ENCODE measurements around the gene SHB.

SHB gene

GRCh38 chr9:38053697-38054461 is 15.1 kb downstream of the SHB start:
- no peak for TF ChIP-seq REST (IDR thresholded peaks at IDR 0.05; ENCODE audit: insufficient read depth in 1 of 2, low read depth in 2 of 2, low read length in 2 of 2)
- no peak for TF ChIP-seq POLR2AphosphoS5 (IDR thresholded peaks at IDR 0.05; ENCODE audit: low read depth, low read length)
- no peak for TF ChIP-seq SIN3A (IDR thresholded peaks at IDR 0.05; ENCODE audit: borderline replicate concordance, insufficient read depth, low read length)
- TF ChIP-seq TAF1 (IDR thresholded peaks at IDR 0.05; ENCODE audit: borderline replicate concordance, insufficient read depth, low read length), result no peak
- no peak for TF ChIP-seq FOXP2 (optimal IDR thresholded peaks at IDR 0.05; ENCODE audit: borderline replicate concordance, extremely low read depth, extremely low read length, insufficient read depth)

GRCh38 chr9:38051780-38052546 is 17.1 kb downstream of the SHB start:
- TF ChIP-seq SIN3A (IDR thresholded peaks at IDR 0.05; ENCODE audit: borderline replicate concordance, insufficient read depth, low read length) (no peak), TAF1 (IDR thresholded peaks at IDR 0.05; ENCODE audit: borderline replicate concordance, insufficient read depth, low read length) (no peak), POLR2AphosphoS5 (IDR thresholded peaks at IDR 0.05; ENCODE audit: low read depth, low read length) (no peak), FOXP2 (optimal IDR thresholded peaks at IDR 0.05; ENCODE audit: borderline replicate concordance, extremely low read depth, extremely low read length, insufficient read depth) (no peak), REST (IDR thresholded peaks at IDR 0.05; ENCODE audit: insufficient read depth in 1 of 2, low read depth in 2 of 2, low read length in 2 of 2) (no peak)

GRCh38 chr9:38048316-38048969 is 20.6 kb downstream of the SHB start:
- TF ChIP-seq FOXP2 (optimal IDR thresholded peaks at IDR 0.05; ENCODE audit: borderline replicate concordance, extremely low read depth, extremely low read length, insufficient read depth), result no peak
- TF ChIP-seq SIN3A (IDR thresholded peaks at IDR 0.05; ENCODE audit: borderline replicate concordance, insufficient read depth, low read length), result no peak
- no peak for TF ChIP-seq POLR2AphosphoS5 (IDR thresholded peaks at IDR 0.05; ENCODE audit: low read depth, low read length)
- no peak for TF ChIP-seq REST (IDR thresholded peaks at IDR 0.05; ENCODE audit: insufficient read depth in 1 of 2, low read depth in 2 of 2, low read length in 2 of 2)
- no peak for TF ChIP-seq TAF1 (IDR thresholded peaks at IDR 0.05; ENCODE audit: borderline replicate concordance, insufficient read depth, low read length)

- TF ChIP-seq FOXP2 (optimal IDR thresholded peaks at IDR 0.05; ENCODE audit: borderline replicate concordance, extremely low read depth, extremely low read length, insufficient read depth), result no peak
- no peak for TF ChIP-seq SIN3A (IDR thresholded peaks at IDR 0.05; ENCODE audit: borderline replicate concordance, insufficient read depth, low read length)
- no peak for TF ChIP-seq TAF1 (IDR thresholded peaks at IDR 0.05; ENCODE audit: borderline replicate concordance, insufficient read depth, low read length)
- no peak for TF ChIP-seq POLR2AphosphoS5 (IDR thresholded peaks at IDR 0.05; ENCODE audit: low read depth, low read length)
- no peak for TF ChIP-seq REST (IDR thresholded peaks at IDR 0.05; ENCODE audit: insufficient read depth in 1 of 2, low read depth in 2 of 2, low read length in 2 of 2)
Measured at GRCh38 chr9:38047301-38048251, 21.5 kb downstream of the SHB start.
